Activated CD4-positive, alpha-beta T cell treated with anti-CD3 and anti-CD28 coated beads for 1 hour (primary cell): ENCODE data around the gene SLAMF9.
A peak's percentile ranks its signal among the peaks of the same experiment; 100 is the strongest.

Source experiments
- DNase-seq: peaks from one replicate; pipeline ENCODE4 v3.0.0-alpha.2; 2020

Gene SLAMF9

DNA sequence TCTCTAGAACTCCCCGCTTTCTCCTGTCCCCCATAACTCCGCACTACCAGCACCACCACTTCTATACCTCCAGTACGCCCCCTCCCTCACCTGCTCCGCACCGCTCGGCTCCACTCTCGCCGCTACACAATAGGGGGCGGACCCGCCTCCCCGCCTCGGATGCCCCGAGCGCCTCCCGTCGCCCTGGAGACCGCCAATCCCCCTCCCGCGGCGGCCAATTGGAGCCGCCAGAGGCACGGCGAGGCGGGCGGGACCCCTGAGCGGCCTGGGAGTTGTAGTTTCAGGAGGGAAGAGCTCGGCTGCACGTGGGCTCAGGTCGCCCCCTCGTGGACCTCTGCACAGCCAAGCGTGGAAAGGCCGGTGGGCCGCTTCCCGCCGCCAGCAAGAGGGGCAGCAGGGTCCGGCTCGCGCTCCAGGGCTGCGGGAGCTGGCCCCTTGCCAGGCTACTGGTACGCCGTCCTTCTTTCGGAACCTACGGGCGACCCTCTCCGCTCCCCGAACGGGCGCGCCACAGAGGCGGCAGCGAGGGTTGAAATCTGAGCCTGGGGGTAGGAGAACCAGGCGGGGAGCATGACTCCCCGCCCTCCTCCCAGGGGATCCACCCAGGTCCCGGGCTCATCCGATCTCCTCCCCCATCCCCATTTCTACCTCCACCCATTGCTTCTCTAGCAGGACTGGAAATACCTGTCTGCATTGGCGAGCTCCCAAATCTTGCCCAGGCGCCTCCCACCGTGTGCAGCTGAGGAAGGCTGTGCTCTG lies 8.4 kb downstream of the SLAMF9 start, which contains the start of gene IGSF9:
Gene IGSF9 (minus strand): TSS at position 131 of the 759 bp plus-strand sequence. CDS start 2,159 bp downstream, outside the sequence.
- DNase-seq = peak; percentile 62

DNA sequence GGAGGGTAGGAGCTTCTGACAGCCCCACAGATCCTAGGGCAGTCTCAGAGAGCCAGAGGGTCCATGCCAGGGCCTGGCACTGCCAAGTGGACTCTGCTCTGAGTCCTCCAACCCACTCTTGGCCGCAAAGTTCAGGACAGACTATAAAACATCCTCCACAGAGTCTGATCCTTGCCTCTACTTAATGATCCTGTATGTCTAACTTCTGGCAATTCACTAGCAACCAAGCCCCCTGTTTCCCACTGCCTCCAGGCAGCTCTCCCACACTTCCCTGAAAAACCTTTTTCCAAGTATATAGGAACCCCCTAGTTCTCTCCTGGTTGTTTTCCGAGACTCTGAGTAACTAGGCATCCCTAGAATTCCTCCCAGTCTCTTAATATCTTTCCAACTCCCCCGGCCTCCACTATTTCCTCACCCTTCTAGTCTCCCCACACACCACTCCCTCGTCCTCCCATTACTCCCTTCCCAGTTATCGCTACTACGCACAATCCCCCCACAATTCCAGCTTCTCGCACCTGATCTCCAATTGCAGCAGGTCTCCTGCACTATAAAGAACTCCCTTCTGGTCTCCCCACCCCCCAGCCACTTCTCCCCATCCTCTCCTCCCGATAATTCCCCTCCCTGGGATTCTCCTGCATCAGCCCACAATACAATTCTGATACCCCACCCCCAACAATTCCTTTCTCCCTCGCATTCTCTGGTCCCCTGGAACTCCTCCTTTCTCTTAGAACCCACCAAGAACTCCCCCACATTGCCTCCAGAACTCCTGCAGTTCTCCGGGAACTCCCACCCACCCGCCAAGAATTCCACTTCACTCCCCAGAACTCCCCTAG lies 9.2 kb downstream of the SLAMF9 start:
- no peak for DNase-seq

DNA sequence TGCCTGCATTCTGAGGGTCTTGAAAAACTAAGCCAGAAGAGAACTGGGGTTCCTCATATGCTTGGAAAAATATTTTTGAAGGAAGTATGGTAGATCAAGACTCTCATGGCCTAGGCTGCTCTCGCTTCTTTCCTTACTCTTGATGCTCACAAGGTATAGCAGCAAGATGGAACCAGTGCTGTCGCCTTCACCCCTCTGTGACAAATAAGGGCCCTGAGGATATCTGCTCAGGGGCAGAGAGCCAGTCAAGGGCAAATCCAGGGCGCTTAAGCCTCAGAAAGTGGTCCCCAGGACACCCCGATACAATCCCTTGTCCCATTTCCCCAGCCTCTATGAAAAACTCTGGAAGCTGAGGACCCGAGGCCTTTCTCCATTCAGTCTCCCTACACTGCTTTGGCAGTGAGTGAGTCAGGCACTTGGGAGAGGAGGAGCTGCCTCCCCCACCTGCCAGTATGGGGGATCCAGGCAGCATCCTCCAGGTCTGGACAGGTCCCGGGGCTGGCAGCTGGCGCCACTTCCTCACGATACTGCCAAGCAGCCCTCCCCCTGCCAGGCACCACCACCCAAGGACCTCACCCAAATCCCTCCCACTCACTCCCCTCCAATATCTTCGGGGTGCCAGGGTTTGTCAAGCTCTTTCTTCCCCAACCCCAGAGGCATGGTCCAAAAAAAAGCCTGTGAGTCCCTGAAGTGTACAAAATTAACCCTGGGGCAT lies 10.0 kb downstream of the SLAMF9 start:
- DNase-seq = no peak

DNA sequence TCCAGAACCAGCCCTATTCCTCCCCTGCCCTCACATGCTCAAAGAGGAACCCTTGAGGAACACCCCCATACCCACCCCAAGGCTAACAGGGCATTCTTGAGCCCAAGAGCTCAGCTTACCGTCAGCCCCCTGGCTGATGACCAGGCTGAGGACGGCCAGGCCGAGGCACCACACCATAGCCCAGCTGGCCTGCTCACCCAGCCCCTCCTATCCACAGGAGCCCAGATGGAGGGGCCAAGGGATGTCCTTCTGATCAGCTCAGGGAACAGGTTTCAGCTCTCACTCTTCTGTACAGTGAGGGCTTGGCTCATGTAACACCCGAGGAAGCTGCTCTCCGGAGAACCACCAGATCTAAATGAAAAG lies 10.8 kb downstream of the SLAMF9 start:
- DNase-seq = no peak

DNA sequence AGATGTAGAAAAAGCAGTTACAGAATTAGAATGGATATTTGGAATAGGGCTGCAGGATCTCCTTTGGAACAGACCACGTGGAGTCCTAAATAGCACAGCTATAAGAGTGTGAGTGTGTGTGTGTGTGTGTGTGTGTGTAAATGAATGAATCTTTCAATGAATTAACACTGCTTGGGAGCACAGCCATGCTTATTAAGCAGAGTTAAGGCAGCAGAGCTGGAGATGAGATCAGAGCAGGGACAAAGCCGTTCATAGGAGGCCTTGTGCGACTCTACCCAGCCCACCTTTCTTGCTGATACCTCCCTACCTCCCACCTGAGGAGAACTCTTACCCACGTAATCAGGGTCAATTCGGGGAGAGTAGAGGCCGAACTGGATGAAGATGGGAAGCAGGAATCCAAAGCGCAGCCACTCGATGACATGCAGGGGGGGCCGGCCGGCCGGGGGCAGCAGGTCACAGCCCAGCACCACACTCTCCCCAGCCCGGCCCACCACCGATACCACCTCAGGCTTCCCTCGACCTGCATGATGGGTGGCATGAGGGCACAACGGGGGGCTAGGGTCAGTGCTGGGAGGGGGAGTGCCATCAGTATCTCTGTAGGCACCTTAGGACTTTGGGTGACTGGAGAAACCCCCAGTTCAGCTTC lies 11.3 kb downstream of the SLAMF9 start:
- DNase-seq = no peak

DNA sequence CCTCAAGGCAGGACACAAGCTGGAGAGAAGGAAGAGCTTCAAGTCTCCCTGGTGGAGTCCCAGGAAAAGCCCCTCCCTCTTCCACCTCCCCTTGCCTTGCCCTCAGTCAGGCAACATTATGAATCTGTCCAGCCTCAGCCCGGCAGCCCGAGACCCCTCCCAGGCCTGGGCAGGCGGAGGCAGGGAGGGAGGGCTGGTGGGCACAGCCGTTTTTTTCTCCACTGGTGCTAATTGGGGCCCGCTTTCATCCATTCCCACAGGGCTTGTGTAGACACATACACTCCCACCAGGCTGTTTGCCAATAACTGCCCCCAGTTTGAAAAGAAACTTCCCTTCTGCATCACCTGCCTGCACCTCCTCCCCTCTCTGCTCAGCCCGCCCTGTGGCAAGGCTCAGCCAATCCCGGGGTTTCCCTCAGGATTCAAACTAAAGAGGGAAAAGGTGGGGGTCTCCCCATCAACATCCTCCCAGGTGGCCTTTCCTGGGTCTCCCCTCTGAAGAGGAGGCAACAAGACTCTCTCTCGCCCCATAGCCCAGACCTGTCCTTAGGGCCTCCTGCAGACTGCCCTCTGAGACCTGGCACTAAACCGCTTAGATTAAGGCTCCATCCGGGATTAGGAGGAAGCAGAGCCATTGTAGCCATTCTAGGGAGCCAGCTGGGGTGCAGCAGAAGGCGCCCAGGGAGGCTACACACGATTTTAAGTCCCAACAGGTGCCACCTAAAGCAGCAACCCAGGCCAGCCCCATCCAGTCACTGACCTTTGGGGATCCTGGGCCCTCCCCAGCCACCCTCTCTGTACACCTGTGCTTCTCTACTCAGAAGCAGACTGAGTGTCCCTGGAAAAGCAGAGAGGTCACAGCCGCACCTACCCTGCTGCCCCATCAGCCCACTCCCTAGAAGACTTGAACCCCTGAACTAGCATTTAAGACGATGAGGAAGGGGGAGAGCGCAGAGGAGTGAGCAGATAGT lies 12.2 kb downstream of the SLAMF9 start:
- no peak for DNase-seq

DNA sequence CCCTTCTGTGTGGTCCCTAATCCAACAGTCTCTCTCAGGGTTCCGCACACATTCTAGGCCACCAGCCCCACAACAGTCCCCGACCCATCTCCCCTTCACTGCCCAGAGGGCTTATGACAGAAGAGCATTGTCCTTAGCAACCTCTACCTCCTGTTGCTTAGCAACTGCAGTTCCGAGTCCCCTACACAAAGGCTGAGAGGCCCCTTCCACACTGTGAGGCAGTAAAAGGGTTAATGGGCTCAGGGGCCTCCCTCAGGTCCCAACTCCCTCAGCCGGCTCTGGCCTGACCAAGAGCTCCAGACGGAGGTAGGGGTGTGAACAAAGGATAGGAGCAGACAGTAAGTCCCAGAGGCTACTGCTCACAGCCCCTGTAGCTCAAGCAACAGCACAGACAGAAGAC lies 12.9 kb downstream of the SLAMF9 start:
- no peak for DNase-seq

DNA sequence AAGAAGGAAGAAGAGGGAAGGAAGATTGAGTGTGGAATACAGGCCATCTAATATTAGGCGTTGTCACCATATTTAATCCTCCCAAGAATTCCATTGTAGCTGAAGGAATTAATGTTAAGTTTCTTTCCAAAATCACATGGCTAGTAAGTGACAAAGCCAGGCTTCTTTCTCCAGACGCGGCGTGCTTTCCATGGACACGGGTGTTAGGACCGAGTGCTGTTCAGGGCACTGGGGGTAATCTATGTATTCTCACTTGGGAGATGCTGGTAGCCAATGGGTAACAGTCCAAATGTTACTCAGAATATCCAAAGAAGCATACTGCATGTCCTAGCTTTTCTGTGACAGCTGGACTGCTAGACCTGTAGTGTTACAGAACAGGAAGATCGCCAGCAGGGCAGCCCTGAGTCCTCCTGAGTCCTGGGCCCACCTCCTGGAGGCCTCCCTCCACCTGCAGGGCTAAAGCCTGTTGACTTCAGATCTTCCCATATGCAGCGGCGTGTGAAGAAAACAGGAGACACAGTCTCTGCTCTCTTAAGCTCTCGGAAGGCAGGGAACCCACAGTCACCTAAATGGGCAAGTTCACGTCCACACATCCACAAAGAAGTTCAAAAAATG lies 13.9 kb downstream of the SLAMF9 start:
- DNase-seq = no peak

DNA sequence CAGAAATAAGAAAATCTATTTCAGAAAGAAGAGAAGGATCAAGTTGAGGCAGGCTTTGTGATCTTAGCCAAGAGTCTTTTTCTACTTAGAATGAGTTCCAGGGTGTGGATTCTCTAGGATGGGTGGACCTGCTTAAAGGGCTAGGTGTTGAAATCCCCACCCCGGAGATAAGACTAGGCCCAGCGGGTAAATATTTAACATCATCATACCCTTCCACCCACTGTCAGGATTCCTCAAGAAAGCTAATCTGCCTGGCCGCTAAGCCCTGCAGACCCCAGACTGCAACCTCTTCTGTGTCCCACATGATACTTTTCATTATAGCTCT lies 14.4 kb downstream of the SLAMF9 start:
- no peak for DNase-seq

DNA sequence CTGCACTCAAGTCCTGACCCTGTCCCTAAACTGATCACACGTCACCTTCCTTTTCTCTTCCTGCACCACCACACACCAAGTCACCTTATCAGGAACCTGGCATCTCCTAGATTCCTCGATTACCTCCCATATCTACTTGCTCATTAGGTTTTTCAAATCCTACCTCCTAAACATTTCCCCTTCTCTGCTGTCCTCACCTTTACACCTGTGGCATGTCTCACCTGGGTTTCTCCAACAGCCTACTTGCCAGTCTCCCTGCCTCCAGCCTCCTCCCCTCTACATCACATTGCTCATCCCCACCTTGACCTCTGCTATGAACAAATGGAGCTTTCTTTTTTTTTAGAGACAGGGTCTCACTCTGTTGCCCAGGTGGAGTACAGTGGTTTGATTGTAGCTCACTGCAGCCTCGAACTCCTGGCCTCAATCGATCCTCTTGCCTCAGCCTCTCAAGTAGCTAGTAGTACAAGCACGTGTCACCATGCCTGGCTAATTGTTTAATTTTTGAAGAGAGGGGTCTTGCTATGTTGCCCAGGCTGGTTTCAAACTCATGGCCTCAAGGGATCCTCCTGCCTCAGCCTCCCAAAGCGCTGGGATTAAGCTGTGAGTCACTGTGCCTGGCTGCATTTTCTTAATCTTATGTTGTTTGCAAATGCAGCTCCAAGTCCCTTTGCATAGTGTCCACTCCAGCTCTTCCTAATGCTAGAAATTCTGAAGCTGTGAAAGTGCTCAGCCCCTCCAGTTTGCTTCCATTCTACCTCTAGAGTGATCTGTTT lies 14.9 kb downstream of the SLAMF9 start:
- DNase-seq = no peak

DNA sequence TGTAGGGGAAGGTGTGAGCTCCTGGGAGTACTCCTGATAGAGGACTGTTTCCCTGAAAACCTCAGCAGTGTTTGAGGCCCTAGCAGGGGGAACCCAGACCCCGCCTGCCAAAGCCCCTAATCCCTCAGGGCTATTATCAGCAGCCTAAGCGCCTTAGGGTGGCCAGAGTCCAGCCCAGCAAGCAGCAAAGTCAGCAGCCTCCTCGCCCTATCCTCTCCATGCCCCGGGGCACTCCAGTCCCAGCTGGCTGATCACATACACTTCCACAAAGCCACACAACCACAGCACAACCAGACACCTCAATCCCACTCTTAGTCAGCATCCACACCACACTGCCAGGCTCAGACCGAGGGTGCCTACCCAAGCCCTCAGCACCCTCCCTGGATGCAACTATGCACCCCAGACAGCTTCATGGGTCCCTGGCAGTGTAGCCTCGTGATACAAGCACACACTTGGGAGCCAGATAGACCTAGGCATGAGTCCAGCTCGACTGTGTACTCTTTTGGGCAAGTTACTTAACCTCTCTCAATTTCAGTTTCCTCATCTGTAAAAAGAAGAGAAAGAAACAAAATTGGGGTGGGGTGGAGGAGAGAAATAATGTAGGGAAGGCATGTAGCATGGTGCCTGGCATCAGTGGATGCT lies 15.7 kb downstream of the SLAMF9 start:
- no peak for DNase-seq

DNA sequence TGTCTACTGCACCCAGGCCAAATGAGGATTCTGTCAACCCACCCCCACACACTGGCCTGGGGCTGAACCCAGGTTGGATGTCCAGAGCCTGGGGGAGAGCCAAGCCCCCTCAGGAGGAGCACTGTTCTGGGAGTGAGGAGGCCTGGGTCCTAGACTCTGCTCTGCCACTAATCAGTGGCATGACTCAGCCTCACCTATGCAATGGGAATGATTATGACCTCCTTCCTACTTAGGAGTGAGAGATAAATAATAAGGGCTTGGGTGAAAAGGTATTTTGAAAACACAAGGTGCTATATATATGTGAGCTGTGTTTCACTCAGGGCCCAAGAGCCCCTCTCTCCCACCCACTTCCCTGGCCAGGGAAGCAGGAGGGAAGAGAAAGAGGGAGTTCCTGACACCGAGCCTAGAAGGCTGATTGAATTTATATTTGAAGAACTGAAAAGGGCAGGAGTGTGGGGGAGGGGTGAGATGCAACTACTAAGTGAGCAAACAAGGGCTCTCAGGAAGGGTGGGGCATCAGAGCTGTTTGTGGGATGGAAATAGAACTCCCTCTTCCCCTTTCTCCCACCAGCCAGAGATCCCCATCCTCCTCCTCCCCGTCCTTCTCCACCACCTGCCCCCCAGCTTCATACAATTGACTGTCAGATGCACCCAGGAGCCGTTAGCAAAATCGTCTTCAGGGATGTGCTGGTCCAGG lies 16.8 kb downstream of the SLAMF9 start:
- no peak for DNase-seq

DNA sequence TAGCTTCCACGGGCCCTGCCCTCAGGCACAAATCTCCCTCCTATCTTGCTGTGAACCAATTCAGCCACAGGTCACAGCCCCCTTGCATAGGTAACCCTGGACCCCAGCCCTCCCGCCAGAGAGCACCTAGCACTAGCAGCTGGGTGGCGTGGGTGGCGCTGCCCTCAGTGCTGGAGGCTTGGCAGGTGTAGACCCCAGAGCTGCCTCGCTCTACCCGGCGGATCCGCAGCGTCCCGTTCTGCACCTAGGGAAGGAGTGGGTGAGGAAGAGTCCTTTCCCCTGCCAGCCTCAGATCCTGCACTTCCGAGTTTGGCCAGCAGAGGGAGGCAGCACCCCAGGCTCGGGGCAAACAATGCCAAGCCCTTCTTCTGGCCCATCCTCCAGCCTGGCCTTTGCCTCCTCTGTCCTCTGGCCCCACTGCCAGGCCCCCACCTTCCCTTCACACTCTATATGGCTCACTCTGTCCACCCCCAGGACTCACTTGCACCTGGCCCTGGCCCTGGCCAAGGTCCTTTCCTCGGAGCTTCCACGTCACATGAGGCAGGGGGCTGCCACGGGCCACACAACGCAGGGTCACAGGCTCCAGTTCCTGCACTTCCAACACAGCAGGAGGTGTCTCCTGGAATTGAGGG lies 17.6 kb downstream of the SLAMF9 start:
- peak; percentile 69 for DNase-seq

DNA sequence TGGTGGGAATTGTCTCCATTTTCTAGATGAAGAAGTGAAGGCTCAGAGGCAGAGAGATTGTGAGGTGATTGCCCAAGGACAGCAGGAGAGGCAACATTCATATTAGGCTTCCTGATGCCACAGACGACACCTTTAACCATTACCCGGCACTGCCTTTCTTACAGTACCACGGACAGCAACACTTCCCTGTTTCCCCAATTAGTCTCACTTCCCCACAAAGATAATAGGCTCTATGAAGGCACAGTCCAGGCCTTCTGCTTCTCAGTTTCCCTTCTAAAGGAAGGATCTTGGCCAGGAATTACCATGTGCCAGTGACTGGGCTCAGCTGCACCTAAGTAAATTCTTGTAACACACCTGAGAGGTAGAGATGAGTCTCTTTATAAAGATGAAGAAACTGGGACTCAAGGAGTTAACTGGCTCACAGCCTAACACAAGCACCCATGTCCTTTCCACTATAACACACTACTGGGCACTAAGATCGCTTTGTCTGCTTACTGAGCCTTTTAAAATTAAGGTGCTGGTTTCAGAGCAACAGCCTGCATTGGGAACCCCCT lies 18.2 kb downstream of the SLAMF9 start:
- DNase-seq = no peak

DNA sequence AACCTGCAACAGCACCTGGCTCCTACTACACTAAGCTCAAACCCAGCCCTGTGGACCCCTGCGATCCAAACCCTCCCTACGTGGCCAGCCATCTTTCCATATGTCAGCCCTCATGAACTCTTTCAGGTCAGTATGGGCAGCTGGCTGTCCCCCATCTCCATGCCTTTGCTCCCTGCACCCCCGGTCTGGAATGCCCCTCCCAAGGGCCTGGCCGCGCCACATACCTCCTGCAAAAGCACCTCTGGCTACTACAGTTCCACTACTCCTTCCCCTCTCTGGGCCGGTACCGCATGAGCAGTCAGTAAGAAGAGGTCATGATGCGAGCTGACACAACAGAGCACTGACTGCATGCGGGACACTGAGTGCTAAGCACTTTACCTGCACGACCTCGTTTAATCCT lies 18.7 kb downstream of the SLAMF9 start:
- DNase-seq = no peak

DNA sequence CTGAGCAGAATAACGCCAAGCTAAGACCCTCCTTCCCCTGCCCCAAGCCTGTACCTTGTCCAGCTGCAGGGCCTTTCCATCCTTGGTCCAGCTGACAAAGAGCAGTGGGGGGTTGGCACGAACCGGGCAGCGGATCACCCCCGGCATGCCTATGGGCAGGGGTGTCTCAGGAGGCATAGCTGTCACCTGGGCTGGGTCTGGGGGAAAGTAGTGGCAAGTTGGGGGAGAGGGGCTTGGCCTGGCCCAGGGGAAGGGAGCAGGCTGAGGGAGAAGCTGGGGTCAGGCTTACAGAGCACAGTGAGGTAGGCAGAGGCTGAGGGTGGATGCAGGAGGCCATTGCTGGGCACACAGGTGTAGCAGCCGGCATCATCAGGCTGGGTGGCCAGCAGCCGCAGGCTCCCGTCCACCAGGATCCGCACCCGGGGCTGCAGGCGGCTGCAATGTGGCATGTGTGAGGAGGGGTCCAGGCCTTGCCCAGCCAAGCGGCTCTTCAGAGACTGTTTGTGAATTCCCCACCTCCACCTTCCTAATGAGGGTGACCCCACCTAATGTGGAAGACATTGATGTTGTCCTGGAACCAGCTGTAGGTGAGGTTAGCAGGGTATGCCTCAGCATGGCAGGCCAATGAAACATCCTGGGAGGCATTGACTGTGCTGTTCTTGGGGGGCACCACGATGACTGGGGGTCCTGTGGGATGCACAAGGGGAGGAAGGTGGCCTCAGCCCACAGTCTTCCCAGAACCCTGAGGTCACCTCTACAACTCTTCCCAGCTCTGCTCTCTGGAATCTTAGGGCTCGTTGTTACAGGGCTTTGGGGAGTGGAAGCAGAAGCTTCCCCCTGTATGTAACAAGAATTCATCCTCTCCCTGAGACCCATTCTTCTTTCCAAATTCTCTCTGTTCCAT lies 19.6 kb downstream of the SLAMF9 start:
- DNase-seq = no peak

DNA sequence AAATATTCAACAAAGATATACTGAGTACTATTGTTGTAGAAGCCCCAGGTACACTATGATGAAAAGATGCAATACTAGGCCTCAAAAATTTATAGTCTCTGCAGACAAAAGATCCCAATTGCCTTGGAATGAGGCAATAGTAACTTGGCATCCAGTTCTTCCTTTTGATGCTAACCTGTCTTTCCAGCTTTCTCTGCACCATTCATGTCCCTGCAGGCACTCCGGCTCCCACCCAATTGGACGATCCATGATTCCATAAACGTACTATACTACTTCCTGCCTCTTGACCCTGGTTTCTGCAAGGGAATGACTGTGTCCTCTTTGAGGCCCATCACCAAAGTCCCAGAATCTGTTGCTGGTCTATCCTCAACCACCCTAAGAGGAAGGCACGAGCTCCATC lies 20.7 kb downstream of the SLAMF9 start:
- DNase-seq = no peak
